ENCODE results near the gene NELL1. TPM values are rescaled to one million over a fixed set of nuclear protein-coding genes. Genes with fewer than 3 reads are reported as not detected.

NELL1 gene
- total RNA-seq, 2 experiments from 2014 or later = not detected

GRCh38 chr11:20627701-20628100 lies 41.7 kb upstream of the NELL1 start:
- DNase-seq (no peak), ATAC-seq (ENCODE audit: poor library complexity) (no peak)
- Histone ChIP-seq H3K27me3 (ENCODE audit: control insufficient read depth in 1 of 2, insufficient read depth in 2 of 2, low read length in 2 of 2) (peaks cover 2 to 3% of the 10 kb centered on the region in 2 experiments), H3K4me3 (ENCODE audit: low read length) (no peak overlapping the region), H3K36me3 (ENCODE audit: insufficient read depth, low read length) (no peaks in the 10 kb centered on the region), H3K4me1 (ENCODE audit: insufficient read depth, low read length) (no peaks in the 10 kb centered on the region), H3K9me3 (ENCODE audit: control insufficient read depth in 1 of 2, insufficient read depth in 1 of 2, low read length in 2 of 2) (no peaks in the 10 kb centered on the region), H3K27ac (ENCODE audit: low read depth in 1 of 2, low read length in 2 of 2) (no peak overlapping the region)
- Mint-ChIP-seq H3K27ac (no peak overlapping the region), H3K4me3 (no peak overlapping the region), H3K27me3 (peaks cover 35% of the 10 kb centered on the region), H3K36me3 (ENCODE audit: low read depth) (no peaks in the 10 kb centered on the region), H3K9me3 (peaks cover 4% of the 10 kb centered on the region), H3K4me1 (ENCODE audit: low read depth) (no peaks in the 10 kb centered on the region)
- intact Hi-C loops (cut with DNase I, micrococcal nuclease) = no loop called here
- TF ChIP-seq CTCF (IDR thresholded peaks at IDR 0.05) = no peak
- ChIA-PET POLR2A (no interaction called here), CTCF (no interaction called here)

GRCh38 chr11:20631519-20632168 lies 37.7 kb upstream of the NELL1 start:
- H3K27me3 Mint-ChIP-seq = peaks cover 25% of the 10 kb centered on the region
- H3K4me3 Mint-ChIP-seq = no peak overlapping the region
- Histone ChIP-seq H3K4me3 (ENCODE audit: low read length) (no peak overlapping the region), H3K4me1 (ENCODE audit: insufficient read depth, low read length) (no peaks in the 10 kb centered on the region), H3K27me3 (ENCODE audit: control insufficient read depth in 1 of 2, insufficient read depth in 2 of 2, low read length in 2 of 2) (peaks cover 0 to 3% of the 10 kb centered on the region in 2 experiments), H3K9me3 (ENCODE audit: control insufficient read depth in 1 of 2, insufficient read depth in 1 of 2, low read length in 2 of 2) (no peaks in the 10 kb centered on the region), H3K36me3 (ENCODE audit: insufficient read depth, low read length) (no peaks in the 10 kb centered on the region), H3K27ac (ENCODE audit: low read depth in 1 of 2, low read length in 2 of 2) (no peak overlapping the region)
- DNase-seq (no peak), ATAC-seq (ENCODE audit: poor library complexity) (no peak)
- no peak for TF ChIP-seq CTCF (IDR thresholded peaks at IDR 0.05)
- ChIA-PET CTCF (no interaction called here), POLR2A (no interaction called here)
- peaks cover 4% of the 10 kb centered on the region for H3K9me3 Mint-ChIP-seq
- H3K27ac Mint-ChIP-seq = no peak overlapping the region
- no peaks in the 10 kb centered on the region for H3K36me3 Mint-ChIP-seq (ENCODE audit: low read depth)
- intact Hi-C loops (cut with DNase I, micrococcal nuclease) = no loop called here
- no peaks in the 10 kb centered on the region for H3K4me1 Mint-ChIP-seq (ENCODE audit: low read depth)

GRCh38 chr11:20632169-20632532 lies 37.2 kb upstream of the NELL1 start:
- no peak overlapping the region for H3K27ac ChIP-seq (ENCODE audit: low read depth in 1 of 2, low read length in 2 of 2)
- ChIA-PET CTCF (no interaction called here), POLR2A (no interaction called here)
- H3K4me3 Mint-ChIP-seq = no peak overlapping the region
- H3K9me3 ChIP-seq (ENCODE audit: control insufficient read depth in 1 of 2, insufficient read depth in 1 of 2, low read length in 2 of 2) = no peaks in the 10 kb centered on the region
- H3K27ac Mint-ChIP-seq = no peak overlapping the region
- ATAC-seq (ENCODE audit: poor library complexity) (no peak), DNase-seq (no peak)
- intact Hi-C loops (cut with DNase I, micrococcal nuclease) = no loop called here
- no peak for TF ChIP-seq CTCF (IDR thresholded peaks at IDR 0.05)
- H3K4me1 ChIP-seq (ENCODE audit: insufficient read depth, low read length) = no peaks in the 10 kb centered on the region
- peaks cover 20% of the 10 kb centered on the region for H3K27me3 Mint-ChIP-seq
- H3K9me3 Mint-ChIP-seq = peaks cover 4% of the 10 kb centered on the region
- peaks cover 0 to under 1% of the 10 kb centered on the region in 2 experiments for H3K27me3 ChIP-seq (ENCODE audit: control insufficient read depth in 1 of 2, insufficient read depth in 2 of 2, low read length in 2 of 2)
- H3K36me3 Mint-ChIP-seq (ENCODE audit: low read depth) = no peaks in the 10 kb centered on the region
- no peaks in the 10 kb centered on the region for H3K36me3 ChIP-seq (ENCODE audit: insufficient read depth, low read length)
- no peak overlapping the region for H3K4me3 ChIP-seq (ENCODE audit: low read length)
- H3K4me1 Mint-ChIP-seq (ENCODE audit: low read depth) = no peaks in the 10 kb centered on the region
